ENCODE measurements around the gene PAX7.

DNA sequence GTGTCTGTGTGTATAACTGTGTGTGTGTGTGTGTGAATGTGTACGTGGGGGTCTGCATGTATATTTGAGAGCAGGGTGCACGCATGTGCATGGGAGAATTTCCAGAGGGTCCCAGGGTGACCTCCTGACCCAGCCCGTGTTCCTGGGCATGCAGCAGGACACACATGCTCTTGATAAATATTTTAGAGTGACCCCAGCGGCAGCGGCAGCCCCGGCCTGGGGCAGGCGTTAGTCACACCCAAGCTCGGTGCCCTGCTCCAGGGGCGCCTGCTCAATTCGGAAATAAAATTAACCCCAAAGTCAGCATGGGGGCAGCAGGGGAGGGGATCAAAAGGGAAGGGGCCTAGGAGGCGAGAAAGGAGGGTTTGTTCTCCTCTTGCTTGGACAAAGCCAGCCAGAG lies 107.5 kb downstream of the PAX7 start:
- TF ChIP-seq, protein P1, sequence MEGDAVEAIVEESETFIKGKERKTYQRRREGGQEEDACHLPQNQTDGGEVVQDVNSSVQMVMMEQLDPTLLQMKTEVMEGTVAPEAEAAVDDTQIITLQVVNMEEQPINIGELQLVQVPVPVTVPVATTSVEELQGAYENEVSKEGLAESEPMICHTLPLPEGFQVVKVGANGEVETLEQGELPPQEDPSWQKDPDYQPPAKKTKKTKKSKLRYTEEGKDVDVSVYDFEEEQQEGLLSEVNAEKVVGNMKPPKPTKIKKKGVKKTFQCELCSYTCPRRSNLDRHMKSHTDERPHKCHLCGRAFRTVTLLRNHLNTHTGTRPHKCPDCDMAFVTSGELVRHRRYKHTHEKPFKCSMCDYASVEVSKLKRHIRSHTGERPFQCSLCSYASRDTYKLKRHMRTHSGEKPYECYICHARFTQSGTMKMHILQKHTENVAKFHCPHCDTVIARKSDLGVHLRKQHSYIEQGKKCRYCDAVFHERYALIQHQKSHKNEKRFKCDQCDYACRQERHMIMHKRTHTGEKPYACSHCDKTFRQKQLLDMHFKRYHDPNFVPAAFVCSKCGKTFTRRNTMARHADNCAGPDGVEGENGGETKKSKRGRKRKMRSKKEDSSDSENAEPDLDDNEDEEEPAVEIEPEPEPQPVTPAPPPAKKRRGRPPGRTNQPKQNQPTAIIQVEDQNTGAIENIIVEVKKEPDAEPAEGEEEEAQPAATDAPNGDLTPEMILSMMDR (IDR thresholded peaks at IDR 0.05) = no peak
- TF ChIP-seq POLR2A (IDR thresholded peaks at IDR 0.05) = no peak
